NK-92 (cell line): Measurements from ENCODE around the gene ZC3H10.
A peak's percentile ranks its signal among the peaks of the same experiment; 100 is the strongest.
"Not testable (repeated sequence)": the region's sequence is repeated elsewhere in the genome, so short reads cannot be mapped to it uniquely, and the experiment has no call there.

Source experiments
- DNase-seq: peaks from one replicate; lab custom pipeline; 2025; ENCODE audit not compliant: unreplicated experiment; lab: John Stamatoyannopoulos, UW

The ZC3H10 gene

DNA sequence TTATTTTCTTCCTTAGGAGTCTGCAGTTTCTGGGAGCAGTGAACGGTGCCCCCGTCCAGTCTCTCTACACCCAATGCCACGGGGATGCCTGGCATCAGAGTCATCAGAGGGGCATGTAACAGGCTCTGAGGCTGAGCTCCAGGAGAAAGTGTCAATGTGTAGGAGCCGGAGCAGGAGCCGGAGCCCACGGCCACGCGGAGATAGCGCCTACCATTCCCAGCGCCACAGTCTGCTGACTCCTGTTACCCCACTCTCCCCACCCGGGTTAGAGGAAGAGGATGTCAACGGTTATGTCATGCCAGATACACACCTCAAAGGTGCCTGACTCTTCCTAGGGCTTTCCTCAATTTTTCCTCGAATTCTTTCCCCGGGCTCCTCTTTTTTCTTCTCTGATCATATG lies 17.0 kb upstream of the ZC3H10 start:
- no peak for DNase-seq

DNA sequence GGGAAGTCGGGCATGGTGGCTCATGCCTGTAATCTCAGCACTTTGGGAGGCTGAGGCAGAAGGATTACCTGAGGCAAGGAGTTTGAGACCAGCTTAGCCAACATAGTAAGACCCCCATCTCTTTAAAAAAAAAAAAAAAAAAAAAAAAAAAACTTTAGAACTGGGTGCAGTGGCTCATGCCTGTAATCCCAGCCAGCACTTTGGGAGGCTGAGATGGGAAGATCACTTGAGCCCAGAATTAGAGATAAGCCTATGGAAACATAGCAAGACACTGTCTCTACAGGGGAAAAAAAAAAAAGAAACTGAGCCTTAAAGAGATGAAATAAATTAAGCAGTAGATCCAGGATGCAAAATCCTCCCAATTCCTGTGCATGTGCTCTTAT lies 15.4 kb upstream of the ZC3H10 start:
- no peak for DNase-seq

DNA sequence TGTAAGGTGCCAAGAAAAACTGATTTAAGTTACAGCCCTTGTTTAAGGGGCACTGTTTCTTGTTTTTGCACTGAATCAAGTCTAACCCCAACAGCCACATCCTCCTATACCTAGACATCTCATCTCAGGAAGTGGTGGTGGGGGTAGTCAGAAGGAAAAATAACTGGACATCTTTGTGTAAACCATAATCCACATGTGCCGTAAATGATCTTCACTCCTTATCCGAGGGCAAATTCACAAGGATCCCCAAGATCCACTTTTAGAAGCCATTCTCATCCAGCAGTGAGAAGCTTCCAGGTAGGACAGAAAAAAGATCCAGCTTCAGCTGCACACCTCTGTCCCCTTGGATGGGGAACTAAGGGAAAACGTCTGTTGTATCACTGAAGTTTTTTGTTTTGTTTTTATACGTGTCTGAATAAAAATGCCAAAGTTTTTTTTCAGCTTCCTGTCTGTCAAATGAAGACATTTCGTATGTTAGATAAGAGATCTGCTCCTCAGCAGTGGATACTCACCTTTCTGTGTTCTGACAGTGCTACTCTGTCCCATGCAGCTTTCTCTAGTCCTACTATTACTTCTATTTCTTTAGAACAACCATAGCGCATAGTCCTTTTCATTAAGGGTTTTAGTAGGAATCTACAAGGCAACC lies 14.9 kb upstream of the ZC3H10 start:
- no peak for DNase-seq

DNA sequence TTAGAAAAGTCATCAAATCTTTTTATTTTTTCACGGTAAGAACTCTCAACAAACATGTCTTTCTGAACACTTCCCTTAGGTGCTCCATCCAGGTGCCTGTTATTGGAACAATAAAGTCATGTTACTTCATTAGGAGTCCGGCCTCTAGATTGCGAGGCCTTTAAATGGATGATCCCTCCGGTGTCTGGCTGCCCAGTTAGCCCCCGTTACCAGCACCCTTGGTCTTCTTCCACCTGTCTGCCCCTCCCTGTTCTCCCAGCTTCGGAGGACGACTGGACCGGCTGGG lies 14.3 kb upstream of the ZC3H10 start:
- DNase-seq, result no peak

DNA sequence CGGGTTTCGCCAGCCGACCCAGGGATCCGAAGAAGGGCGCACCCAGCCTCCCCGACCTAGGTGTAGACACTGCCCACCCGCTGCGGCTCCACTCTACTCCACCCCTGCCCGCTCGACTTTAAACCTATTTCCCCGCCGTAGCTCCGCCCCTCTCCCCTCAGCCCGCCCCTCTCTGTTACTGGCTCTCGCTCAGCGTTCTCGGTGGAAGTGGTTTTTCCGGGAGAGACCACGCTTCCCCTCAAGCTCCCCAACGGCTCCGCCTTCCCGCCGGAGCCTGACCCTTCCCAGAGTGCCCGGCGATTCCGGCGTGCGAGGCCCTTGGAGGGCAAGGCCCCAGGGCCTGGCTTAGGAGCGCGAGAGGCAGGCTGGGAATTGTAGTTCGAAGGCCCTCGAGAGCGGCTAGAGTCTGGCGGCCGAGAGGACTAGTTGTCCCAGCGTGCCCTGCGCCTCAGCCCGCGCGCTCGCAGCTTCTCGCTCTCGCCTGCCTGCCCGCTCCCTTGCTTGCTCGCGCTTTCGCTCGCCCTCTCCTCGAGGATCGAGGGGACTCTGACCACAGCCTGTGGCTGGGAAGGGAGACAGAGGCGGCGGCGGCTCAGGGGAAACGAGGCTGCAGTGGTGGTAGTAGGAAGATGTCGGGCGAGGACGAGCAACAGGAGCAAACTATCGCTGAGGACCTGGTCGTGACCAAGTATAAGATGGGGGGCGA lies 13.8 kb upstream of the ZC3H10 start, which contains the start of gene PA2G4:
Gene PA2G4 (plus strand): TSS at position 451 of the 706 bp plus-strand sequence. CDS start 179 bp downstream, at position 630.
- peak; percentile 76 for DNase-seq

DNA sequence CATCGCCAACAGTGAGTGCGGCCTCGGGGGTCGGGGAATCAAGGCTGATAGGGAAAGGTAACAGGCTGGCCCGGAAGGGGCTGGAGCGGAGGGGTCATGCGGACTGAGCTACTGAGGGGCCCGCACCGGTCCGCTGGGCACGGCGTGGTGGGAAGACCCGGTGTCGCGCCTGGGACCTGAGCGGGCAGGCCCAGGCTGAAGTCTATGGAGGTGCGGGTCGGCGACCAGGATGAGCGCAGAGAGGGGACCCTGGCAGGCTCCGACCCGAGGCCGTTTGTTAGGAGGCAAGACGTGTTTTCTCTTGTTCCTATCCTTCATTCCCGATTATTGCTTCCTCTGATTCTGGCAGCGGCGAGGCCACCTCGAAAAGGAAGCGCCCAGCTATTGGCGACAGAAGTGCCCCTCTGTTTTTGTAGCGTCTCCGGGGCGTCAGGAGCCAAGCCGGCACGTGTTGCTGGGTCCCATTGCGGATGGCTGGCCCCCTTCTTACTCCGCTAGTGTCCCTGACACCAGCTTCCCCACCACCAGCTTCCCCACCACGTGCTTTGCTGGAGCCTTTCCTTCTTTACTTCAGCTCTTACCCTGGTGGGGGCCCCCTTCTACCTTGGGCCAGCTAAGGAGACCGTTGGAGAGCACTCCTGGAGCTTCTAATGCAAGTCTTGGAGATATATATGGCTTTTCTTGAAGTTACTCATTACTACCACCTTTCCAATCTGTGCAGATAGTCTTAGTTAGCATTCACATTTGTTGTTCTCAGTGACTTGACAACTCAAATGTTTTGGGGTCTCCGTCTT lies 13.1 kb upstream of the ZC3H10 start:
- DNase-seq, result no peak

DNA sequence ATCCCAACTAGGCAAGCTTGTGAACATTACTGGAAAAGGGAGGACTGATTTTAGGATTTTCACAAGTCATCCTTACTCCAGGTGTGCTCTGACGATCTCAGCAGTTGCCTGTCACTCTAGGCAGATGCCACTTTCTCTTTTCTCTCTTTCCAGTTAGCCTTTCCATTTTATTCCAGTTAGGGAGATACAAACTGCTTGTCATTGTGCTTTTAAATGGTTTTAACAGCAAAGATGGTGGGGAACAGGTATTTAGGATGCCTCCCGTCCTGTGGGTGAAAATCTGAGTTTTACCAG lies 12.5 kb upstream of the ZC3H10 start:
- DNase-seq, result no peak

DNA sequence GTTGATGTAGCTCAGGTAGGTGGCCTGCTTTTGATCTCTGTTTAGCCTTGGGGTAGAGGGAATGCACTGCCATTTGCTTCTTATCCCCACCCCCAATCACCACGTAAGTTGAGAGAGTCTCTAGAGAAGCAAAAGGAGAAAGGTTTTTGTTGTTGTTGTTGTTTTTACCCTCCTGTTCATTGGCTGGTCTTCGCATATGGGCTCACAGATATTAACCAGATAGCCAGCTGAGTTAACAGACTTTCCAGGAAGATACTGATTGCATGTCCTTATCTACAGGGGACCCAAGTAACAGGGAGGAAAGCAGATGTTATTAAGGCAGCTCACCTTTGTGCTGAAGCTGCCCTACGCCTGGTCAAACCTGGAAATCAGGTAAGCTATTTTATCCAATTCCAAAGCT lies 10.8 kb upstream of the ZC3H10 start:
- DNase-seq, result no peak

DNA sequence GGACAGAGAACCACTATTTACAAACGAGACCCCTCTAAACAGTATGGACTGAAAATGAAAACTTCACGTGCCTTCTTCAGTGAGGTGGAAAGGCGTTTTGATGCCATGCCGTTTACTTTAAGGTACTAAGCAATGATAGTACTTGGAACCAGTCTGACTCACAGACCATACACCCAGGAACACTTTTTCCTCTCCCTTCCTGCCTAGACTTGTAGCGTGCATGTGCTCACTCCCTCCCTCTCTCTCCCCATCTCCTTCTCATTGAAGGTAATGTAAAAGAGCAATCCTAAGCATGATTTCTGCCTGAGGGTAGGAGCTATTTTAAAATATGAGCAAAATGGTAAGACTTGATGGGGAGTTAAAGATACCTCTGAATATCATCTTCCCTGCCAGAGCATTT lies 7.5 kb upstream of the ZC3H10 start:
- DNase-seq, result no peak

DNA sequence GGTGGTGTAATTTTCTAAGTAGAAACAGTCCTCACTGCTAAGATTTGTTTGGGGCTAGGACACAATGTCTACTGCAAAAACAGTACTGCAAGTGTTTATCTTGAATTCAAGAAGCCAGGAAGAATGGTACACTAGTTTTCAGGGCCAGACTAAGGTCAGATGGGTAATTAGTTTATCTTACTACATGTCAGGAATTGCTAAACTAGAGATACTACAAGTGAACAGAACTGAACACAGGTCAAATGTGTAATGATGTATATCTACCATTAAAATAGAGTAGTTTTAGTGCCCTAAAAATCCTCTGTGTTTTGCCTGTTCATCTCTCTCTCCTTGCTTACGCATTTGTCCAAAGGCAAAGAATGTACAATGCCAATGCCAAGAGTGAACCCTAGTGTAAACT lies 4.0 kb upstream of the ZC3H10 start:
- DNase-seq, result no peak

DNA sequence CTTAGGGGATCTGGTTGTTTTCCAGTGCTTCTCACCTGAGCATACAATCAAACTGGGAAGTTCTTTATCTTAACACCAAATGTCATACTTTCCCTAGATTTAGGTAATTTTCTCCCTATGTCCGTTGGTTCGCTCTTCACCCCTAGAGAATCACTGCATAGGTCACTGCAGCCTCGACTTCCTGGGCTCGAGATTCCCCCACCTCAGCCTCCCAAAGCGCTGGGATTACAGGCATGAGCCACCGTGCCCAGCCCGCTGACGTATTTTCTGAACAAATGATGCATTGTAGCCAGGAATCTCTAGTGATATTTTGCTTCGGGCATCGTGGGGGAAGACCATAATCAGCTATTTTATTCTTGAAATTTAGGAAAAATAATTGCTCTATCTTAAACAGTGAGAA lies 2.7 kb upstream of the ZC3H10 start:
- no peak for DNase-seq

DNA sequence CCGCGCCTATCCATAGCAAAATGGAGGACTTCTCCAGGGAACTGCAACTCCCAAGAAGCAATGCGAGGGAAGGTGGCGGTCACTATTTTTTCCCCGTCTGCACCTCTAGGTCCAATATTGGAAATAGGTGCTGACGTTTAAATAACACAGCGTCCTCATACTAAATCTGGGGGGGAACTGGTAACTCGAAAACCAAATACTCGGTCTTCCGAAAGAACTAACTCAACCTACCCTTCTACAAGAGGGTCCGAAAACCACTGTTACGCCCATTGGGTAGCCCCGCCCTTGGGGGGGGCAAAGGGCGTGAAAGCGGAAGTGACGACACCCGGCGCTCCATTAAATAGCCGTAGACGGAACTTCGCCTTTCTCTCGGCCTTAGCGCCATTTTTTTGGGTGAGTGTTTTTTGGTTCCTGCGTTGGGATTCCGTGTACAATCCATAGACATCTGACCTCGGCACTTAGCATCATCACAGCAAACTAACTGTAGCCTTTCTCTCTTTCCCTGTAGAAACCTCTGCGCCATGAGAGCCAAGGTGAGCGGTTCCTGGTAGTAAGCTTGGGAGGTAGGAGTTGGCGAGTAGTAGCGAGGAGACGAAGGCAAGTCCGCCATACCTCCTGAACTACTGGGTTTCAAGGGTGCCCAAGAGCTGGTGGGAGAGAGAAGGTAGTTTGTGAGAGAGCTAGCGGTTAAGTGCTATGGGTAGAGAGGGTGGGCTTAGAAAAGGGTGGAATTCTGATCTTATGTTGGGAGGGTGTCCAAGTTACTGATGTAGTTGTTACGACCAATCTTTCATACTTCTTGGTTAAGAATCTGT lies 1.6 kb upstream of the ZC3H10 start, which contains the start of gene RPL41:
Gene RPL41 (plus strand): TSS at position 367 of the 815 bp plus-strand sequence.
- peak; percentile 59 for DNase-seq

DNA sequence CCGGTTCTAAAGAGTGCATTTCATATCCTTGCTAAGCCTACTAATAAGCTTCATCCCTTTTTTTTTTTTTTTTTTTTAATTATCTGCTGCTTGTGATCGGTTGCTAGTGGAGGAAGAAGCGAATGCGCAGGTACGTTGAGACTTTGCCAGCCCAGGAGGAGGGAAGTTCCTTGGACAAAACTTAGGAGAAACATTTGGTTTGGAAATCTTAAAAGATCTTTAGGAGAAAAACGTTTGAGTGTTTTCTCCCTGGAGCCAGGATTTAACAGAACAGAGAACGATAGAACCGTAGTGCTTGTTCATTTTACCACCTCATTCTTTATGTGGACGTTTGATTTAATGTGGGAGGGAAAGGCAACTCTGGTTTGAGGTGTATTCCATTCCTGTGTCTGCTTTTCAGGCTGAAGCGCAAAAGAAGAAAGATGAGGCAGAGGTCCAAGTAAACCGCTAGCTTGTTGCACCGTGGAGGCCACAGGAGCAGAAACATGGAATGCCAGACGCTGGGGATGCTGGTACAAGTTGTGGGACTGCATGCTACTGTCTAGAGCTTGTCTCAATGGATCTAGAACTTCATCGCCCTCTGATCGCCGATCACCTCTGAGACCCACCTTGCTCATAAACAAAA lies 872 bp upstream of the ZC3H10 start:
- not testable (repeated sequence) for DNase-seq

DNA sequence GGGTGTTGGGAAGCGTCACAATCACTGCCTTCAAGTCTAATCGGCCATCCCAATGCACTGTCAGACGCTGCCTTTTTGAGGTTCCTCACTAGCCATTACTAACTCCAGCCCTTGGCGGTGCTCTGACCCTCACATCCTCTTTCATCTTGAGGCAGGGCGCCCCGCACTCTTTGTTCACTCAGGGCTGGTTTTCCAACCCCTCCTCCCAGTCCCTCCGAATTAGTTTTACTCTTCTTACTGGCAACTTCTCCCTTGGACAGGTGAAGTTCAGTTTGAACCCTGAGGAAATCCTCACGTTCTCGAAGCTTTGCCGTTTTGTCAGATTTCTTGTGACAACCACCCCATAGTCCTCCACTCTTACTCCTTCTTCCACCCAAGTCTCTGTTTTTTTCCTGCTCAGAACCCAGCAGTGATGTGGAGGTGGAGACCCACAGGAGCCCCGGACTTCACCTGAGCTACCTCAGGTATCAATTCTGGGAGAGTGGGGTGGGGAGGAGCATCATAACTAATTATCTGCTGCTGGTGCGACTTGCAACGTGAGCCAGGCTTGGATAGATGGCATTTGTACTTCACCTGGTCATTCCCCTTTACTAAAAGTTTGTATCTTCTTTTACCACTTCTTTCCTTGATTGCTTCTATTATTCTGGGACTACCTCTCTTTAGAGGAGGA lies 757 bp downstream of the ZC3H10 start:
- DNase-seq, result no peak

DNA sequence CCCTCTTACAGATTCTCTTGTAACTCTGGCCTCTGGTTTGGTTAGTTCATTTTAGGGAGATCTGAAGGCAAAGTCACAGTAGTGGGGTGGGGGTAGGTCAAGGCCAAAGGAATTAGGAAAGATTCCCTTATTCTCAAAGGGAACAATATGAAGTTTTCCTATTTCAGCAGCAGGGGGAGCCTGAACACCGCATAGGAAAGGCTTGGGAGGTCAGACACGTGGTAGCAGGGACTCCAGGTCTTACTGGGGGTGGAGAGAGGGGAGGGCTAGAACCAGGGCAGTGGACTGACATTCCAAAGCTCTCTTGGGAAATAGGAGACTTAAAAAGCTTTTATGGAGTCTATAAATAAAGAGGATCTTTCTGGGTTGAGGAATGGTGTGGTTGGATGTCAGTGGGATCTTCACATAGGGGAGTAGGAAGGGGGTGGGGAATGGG lies 1.3 kb downstream of the ZC3H10 start:
- no peak for DNase-seq

DNA sequence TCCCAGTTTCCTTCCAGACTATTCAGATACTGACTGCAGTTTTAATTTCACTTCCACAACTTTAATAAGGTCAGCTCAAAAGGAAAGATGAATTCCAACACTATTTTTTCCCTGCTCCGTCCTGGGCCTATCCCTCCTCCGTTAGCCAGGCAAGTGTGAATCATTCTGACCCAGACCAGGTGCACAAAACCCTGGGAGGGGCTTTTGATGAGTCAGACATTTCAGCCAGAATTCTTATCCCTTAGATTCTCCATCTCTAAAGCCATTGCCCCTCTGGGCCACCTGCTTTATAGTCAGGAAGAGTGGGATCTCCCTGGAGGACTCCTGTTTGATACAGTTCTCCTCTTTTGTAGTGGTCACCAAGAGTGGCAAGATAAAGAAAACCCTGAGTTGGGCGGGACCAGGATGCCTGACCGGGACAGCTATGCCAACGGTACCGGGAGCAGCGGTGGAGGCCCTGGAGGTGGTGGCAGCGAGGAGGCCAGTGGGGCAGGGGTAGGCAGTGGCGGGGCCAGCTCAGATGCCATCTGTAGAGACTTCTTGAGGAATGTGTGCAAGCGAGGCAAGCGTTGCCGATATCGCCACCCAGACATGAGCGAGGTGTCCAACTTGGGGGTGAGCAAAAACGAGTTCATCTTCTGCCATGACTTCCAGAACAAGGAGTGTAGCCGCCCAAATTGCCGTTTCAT lies 2.2 kb downstream of the ZC3H10 start:
- DNase-seq, result no peak

DNA sequence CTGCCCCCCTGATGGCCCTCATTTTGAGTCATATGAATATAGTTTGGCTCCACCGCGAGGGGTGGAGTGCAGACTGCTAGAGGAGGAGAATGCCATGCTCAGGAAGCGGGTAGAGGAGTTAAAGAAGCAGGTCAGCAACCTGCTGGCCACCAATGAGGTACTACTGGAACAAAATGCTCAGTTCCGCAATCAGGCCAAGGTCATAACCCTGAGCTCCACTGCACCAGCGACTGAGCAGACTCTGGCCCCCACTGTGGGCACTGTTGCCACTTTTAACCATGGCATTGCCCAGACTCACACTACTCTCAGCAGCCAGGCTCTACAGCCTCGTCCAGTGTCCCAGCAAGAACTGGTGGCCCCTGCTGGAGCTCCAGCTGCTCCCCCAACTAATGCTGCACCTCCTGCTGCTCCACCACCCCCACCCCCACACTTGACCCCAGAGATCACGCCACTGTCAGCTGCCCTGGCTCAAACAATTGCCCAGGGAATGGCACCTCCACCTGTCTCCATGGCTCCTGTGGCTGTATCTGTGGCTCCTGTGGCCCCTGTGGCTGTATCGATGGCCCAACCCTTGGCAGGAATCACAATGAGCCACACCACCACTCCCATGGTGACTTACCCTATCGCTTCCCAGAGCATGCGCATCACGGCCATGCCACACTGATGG lies 3.3 kb downstream of the ZC3H10 start:
- DNase-seq, result no peak

DNA sequence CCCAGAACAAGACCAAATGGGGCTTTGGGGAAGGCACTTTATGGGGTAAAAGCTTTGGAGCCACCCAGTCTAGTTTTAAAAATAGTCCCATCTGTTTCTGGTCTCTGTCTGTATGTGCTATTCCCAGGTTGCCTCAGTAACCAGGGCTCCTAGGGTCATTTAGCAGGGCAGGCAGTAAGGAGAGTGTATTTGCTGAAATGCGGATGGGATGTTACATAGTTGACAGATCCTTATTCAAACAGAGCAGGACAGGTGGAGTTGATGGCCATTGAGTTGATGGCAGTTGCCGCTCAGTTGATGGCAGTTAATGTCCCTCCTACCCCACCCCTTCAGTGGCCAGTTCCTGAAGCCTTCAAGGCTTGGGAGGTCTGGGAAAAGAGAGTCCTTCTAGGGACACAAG lies 4.6 kb downstream of the ZC3H10 start:
- DNase-seq, result no peak

DNA sequence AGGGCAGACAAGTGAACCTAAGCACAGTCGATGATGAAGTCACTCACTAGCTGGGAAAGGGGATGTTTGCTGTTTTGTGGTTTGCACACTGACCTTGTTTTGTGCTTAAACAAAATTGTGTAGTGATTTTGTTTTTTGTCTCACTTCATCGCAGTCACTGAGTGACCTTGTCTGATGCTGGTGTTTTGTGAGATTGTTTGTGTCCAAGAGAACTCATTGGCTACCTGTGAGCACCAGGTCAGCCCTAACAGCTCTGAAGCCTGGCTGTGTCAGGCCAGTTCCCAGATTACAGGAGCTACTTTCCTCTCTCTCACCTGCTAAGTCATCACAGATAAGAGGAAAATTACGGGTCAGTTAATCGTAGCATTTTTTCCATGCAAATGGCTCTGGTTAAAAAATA lies 6.1 kb downstream of the ZC3H10 start:
- no peak for DNase-seq
